Measurements from ENCODE around the gene GRIN3B. TPM values are rescaled to one million over a fixed set of nuclear protein-coding genes. Genes with fewer than 3 reads are reported as not detected.

The GRIN3B gene, protein sequence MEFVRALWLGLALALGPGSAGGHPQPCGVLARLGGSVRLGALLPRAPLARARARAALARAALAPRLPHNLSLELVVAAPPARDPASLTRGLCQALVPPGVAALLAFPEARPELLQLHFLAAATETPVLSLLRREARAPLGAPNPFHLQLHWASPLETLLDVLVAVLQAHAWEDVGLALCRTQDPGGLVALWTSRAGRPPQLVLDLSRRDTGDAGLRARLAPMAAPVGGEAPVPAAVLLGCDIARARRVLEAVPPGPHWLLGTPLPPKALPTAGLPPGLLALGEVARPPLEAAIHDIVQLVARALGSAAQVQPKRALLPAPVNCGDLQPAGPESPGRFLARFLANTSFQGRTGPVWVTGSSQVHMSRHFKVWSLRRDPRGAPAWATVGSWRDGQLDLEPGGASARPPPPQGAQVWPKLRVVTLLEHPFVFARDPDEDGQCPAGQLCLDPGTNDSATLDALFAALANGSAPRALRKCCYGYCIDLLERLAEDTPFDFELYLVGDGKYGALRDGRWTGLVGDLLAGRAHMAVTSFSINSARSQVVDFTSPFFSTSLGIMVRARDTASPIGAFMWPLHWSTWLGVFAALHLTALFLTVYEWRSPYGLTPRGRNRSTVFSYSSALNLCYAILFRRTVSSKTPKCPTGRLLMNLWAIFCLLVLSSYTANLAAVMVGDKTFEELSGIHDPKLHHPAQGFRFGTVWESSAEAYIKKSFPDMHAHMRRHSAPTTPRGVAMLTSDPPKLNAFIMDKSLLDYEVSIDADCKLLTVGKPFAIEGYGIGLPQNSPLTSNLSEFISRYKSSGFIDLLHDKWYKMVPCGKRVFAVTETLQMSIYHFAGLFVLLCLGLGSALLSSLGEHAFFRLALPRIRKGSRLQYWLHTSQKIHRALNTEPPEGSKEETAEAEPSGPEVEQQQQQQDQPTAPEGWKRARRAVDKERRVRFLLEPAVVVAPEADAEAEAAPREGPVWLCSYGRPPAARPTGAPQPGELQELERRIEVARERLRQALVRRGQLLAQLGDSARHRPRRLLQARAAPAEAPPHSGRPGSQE
- total RNA-seq: under 1 TPM in 1 of 2 donors, not detected in 1; 0.26 TPM

DNA sequence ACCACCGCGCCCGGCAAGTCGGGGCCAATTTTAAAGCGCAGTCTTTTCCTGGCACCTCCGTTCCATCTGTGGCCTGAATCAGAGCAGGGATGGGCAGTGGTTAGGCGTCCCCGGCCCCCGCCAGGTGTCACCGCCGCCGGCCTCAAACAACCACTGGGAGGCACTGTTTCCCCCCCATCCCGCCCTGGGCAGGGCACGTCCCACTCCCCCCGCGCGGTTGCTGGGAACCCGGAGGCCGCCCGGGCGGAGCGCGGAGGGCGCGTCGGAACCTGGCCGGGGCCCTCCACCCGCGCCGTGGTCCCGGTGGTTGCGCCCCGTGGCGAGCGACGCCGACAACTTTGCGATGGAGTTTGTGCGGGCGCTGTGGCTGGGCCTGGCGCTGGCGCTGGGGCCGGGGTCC, at the start of gene GRIN3B:
Gene GRIN3B, plus strand, starts transcription at position 325 of the 400 bp plus-strand sequence. Its CDS starts 19 bp downstream, at position 344.
- Histone ChIP-seq H3K27ac (no peak within 1 kb of the TSS), H3K4me1 (peaks cover 32% of the 10 kb centered on the region), H3K4me3 (no peak within 1 kb of the TSS), H3K36me3 (replicated peaks in 1 of 2; ENCODE audit: insufficient read depth in 1 of 2, low read depth in 2 of 2) (no peaks in the 10 kb centered on the region), H3K9me3 (no peaks in the 10 kb centered on the region), H3K27me3 (peaks cover 0 to 35% of the 10 kb centered on the region in 2 donors)
- WGBS, 2 donors: 1% methylated on average over 17 of the region's 43 CpGs; no CpG with 5 or more reads in 1 of the 2 donors
- intact Hi-C loops (cut with DNase I): no loop called here
- TF ChIP-seq, protein P1, sequence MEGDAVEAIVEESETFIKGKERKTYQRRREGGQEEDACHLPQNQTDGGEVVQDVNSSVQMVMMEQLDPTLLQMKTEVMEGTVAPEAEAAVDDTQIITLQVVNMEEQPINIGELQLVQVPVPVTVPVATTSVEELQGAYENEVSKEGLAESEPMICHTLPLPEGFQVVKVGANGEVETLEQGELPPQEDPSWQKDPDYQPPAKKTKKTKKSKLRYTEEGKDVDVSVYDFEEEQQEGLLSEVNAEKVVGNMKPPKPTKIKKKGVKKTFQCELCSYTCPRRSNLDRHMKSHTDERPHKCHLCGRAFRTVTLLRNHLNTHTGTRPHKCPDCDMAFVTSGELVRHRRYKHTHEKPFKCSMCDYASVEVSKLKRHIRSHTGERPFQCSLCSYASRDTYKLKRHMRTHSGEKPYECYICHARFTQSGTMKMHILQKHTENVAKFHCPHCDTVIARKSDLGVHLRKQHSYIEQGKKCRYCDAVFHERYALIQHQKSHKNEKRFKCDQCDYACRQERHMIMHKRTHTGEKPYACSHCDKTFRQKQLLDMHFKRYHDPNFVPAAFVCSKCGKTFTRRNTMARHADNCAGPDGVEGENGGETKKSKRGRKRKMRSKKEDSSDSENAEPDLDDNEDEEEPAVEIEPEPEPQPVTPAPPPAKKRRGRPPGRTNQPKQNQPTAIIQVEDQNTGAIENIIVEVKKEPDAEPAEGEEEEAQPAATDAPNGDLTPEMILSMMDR (IDR thresholded peaks at IDR 0.05): peak; percentile 11 to 51 (median 38)
- no peak for TF ChIP-seq POLR2A (IDR thresholded peaks at IDR 0.05)
- DNase-seq (peak; percentile 57 to 66 (median 59)), ATAC-seq (peak; percentile 36)

DNA sequence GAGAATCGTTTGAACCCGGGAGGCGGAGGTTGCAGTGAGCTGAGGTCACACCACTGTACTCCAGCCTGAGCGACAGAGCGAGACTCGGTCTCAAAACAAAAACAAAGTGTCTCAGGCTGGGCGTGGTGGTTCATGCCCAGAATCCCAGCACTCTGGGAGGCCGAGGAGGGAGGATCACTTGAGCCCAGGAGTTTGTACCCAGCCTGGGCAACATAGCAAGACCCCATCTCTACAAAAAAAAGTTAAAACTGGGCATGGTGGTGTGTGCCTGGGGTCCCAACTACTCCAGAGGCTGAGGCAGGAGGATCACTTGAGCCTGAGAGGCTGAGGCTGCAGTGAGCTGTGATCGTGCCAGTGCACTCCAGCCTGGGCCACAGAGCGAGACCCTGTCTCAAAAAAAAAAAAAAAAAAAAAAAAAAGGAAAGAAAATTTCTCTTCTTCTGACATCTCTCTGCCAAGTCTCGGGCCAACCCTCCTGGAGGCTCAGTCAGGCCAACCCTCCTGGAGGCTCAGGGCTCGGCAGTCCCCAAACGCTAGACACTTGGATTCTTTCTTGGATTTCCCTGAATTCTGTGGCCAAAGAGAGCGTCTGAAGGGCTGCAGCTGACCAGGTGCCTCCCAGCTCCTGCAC, 48.1 kb upstream of the GRIN3B start:
- DNase-seq: no peak
- H3K27ac ChIP-seq: peak overlapping the region in 3 of 4 donors; percentile 67 to 84 (median 77)
- peaks cover 48% of the 10 kb centered on the region for H3K4me1 ChIP-seq
- H3K9me3 ChIP-seq: no peaks in the 10 kb centered on the region
- intact Hi-C loops (cut with DNase I): no loop called here
- H3K36me3 ChIP-seq (replicated peaks in 1 of 2; ENCODE audit: insufficient read depth in 1 of 2, low read depth in 2 of 2): no peaks in the 10 kb centered on the region
- ATAC-seq: no peak
- WGBS, 2 donors: 60 to 65% methylated on average over 12 to 14 of the region's 14 CpGs
- TF ChIP-seq, protein P1 (IDR thresholded peaks at IDR 0.05): no peak
- TF ChIP-seq POLR2A (IDR thresholded peaks at IDR 0.05): no peak
- H3K27me3 ChIP-seq: no peaks in the 10 kb centered on the region
- H3K4me3 ChIP-seq: no peak overlapping the region

DNA sequence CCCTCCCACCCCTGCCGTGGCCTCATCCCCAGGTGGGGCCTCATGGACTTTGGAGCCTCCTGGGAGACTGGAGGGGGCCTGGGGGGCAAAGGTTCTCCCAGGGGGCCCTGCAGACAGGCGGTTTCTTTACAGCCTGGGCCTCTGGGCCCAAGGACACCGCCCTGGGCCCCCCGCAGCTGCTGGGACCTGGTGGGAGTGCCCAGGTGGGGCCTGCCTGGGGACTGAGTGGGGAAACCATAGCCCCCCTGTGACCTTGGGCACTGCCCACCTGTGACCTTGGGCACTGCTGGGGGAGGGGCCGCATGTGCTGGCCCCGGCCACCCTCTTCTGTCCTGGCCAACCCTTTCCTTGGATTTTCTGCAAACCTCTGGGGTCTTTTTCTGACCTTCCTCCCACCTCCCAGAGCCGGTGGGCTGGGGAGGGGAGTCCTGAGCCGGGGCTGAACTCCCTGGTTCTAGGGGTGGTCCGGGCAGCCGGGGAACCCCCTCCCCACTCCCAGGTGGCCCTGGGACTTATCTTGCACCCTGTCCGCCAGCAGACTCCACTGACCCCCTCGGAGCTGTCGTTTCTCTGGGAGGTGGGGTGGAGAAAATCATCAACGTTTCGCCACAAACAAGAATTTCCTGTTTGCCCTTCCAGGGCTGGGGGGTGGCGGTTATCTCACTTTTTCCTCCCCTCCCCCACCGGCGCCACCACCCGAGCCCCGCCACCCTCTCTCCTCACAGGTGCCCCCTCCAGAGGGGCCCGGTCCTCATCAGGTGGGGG, 47.4 kb upstream of the GRIN3B start:
- intact Hi-C loops (cut with DNase I): no loop called here
- H3K4me1 ChIP-seq: peaks cover 53% of the 10 kb centered on the region
- no peaks in the 10 kb centered on the region for H3K27me3 ChIP-seq
- 0 to 12% methylated on average over 7 to 21 of the region's 21 CpGs for WGBS, 2 donors
- DNase-seq: peak; percentile 47 to 64 (median 62)
- no peaks in the 10 kb centered on the region for H3K9me3 ChIP-seq
- peak; percentile 60 for ATAC-seq
- H3K4me3 ChIP-seq: no peak overlapping the region
- TF ChIP-seq POLR2A (IDR thresholded peaks at IDR 0.05): peak in 1 of 3 donors; percentile 49
- TF ChIP-seq, protein P1 (IDR thresholded peaks at IDR 0.05): no peak
- peak overlapping the region; percentile 36 to 84 (median 72) for H3K27ac ChIP-seq
- no peaks in the 10 kb centered on the region for H3K36me3 ChIP-seq (replicated peaks in 1 of 2; ENCODE audit: insufficient read depth in 1 of 2, low read depth in 2 of 2)
